Liver (tissue), 3 donors: ENCODE results near the gene CDKN1B.

Experiments used
- FOXA1 ChIP-seq: IDR thresholded peaks from 2 replicates; pipeline ENCODE4 v1.6.1; 2016; ENCODE audit warnings: antibody characterized with exemption
- FOXA2 ChIP-seq: IDR thresholded peaks from 2 replicates; pipeline ENCODE4 v1.6.1; 2016; ENCODE audit warnings: antibody characterized with exemption
- GABPA ChIP-seq, 2 donors: IDR thresholded peaks in 1 of 2; conservative IDR thresholded peaks in 1 of 2; 2 replicates each; pipeline ENCODE4 v1.6.1; 2016; ENCODE audit warnings: antibody characterized with exemption in 2 of 2, mild to moderate bottlenecking in 1 of 2, moderate library complexity in 1 of 2
- HNF4G ChIP-seq: IDR thresholded peaks from 2 replicates; pipeline ENCODE4 v1.6.1; 2016; ENCODE audit warnings: antibody characterized with exemption
- JUND ChIP-seq, 2 donors: IDR thresholded peaks; 2 replicates each; pipeline ENCODE4 v1.6.1; 2016; ENCODE audit warnings: antibody characterized with exemption in 2 of 2
- RAD21 ChIP-seq, 2 donors: IDR thresholded peaks; 2 replicates each; pipeline ENCODE4 v1.6.1; 2016; ENCODE audit warnings: antibody characterized with exemption in 2 of 2, mild to moderate bottlenecking in 2 of 2
- REST ChIP-seq: IDR thresholded peaks from 2 replicates; pipeline ENCODE4 v1.6.1; 2016; ENCODE audit warnings: antibody characterized with exemption, mild to moderate bottlenecking
- RXRA ChIP-seq, 2 donors: IDR thresholded peaks; 2 replicates each; pipeline ENCODE4 v1.6.1; 2017 to 2018; ENCODE audit warnings: antibody characterized with exemption in 2 of 2, mild to moderate bottlenecking in 1 of 2
- SP1 ChIP-seq: IDR thresholded peaks from 2 replicates; pipeline ENCODE4 v1.6.1; 2018; ENCODE audit warnings: antibody characterized with exemption, mild to moderate bottlenecking
- TAF1 ChIP-seq: conservative IDR thresholded peaks from 2 replicates; pipeline ENCODE4 v1.6.1; 2016; ENCODE audit warnings: antibody characterized with exemption, mild to moderate bottlenecking
- YY1 ChIP-seq: IDR thresholded peaks from 2 replicates; pipeline ENCODE4 v1.6.1; 2016; ENCODE audit warnings: antibody characterized with exemption, mild to moderate bottlenecking
- TF ChIP-seq, protein P1 (sequence below): IDR thresholded peaks from 2 replicates; pipeline ENCODE4 v1.6.1; 2016; ENCODE audit warnings: antibody characterized with exemption
- TF ChIP-seq, protein P2 (sequence below): fragments of 150-350 bp; IDR thresholded peaks from 2 replicates; pipeline ENCODE4 v1.5.1; 2017; ENCODE audit warnings: improper control_type of control experiment, low read depth, low read length; ENCODE audit not compliant: missing input control
- TF ChIP-seq, protein P3 (sequence below): IDR thresholded peaks from 2 replicates; pipeline ENCODE4 v1.6.1; 2016; ENCODE audit warnings: antibody characterized with exemption
- donor health status: healthy.
- donor health status: healthy.

DNA sequence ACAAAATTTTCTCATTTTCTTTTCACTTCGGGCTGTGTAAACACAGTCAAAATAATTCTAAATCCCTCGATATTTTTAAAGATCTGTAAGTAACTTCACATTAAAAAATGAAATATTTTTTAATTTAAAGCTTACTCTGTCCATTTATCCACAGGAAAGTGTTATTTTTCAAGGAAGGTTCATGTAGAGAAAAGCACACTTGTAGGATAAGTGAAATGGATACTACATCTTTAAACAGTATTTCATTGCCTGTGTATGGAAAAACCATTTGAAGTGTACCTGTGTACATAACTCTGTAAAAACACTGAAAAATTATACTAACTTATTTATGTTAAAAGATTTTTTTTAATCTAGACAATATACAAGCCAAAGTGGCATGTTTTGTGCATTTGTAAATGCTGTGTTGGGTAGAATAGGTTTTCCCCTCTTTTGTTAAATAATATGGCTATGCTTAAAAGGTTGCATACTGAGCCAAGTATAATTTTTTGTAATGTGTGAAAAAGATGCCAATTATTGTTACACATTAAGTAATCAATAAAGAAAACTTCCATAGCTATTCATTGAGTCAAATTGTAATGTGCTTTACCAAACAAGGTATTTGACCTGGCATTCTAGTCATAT is 4.8 kb downstream of the CDKN1B start:
- TF ChIP-seq, protein P1, sequence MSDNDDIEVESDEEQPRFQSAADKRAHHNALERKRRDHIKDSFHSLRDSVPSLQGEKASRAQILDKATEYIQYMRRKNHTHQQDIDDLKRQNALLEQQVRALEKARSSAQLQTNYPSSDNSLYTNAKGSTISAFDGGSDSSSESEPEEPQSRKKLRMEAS: no peak
- TF ChIP-seq, protein P2, sequence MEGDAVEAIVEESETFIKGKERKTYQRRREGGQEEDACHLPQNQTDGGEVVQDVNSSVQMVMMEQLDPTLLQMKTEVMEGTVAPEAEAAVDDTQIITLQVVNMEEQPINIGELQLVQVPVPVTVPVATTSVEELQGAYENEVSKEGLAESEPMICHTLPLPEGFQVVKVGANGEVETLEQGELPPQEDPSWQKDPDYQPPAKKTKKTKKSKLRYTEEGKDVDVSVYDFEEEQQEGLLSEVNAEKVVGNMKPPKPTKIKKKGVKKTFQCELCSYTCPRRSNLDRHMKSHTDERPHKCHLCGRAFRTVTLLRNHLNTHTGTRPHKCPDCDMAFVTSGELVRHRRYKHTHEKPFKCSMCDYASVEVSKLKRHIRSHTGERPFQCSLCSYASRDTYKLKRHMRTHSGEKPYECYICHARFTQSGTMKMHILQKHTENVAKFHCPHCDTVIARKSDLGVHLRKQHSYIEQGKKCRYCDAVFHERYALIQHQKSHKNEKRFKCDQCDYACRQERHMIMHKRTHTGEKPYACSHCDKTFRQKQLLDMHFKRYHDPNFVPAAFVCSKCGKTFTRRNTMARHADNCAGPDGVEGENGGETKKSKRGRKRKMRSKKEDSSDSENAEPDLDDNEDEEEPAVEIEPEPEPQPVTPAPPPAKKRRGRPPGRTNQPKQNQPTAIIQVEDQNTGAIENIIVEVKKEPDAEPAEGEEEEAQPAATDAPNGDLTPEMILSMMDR: no peak
- TF ChIP-seq JUND (IDR thresholded peaks at IDR 0.05) (no peak), TAF1 (no peak), SP1 (no peak), RAD21 (IDR thresholded peaks at IDR 0.05) (no peak), REST (no peak), GABPA (IDR thresholded peaks at IDR 0.05 in 1 of 2, conservative IDR thresholded peaks at IDR 0.05 in 1 of 2) (no peak), FOXA2 (no peak), YY1 (no peak), RXRA (IDR thresholded peaks at IDR 0.05) (no peak), HNF4G (no peak), FOXA1 (no peak)
- TF ChIP-seq, protein P3, sequence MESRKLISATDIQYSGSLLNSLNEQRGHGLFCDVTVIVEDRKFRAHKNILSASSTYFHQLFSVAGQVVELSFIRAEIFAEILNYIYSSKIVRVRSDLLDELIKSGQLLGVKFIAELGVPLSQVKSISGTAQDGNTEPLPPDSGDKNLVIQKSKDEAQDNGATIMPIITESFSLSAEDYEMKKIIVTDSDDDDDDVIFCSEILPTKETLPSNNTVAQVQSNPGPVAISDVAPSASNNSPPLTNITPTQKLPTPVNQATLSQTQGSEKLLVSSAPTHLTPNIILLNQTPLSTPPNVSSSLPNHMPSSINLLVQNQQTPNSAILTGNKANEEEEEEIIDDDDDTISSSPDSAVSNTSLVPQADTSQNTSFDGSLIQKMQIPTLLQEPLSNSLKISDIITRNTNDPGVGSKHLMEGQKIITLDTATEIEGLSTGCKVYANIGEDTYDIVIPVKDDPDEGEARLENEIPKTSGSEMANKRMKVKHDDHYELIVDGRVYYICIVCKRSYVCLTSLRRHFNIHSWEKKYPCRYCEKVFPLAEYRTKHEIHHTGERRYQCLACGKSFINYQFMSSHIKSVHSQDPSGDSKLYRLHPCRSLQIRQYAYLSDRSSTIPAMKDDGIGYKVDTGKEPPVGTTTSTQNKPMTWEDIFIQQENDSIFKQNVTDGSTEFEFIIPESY: no peak
